ENCODE data around the gene DUS3L. TPM values are rescaled to one million over a fixed set of nuclear protein-coding genes. Genes with fewer than 3 reads are reported as not detected.

The DUS3L gene, protein sequence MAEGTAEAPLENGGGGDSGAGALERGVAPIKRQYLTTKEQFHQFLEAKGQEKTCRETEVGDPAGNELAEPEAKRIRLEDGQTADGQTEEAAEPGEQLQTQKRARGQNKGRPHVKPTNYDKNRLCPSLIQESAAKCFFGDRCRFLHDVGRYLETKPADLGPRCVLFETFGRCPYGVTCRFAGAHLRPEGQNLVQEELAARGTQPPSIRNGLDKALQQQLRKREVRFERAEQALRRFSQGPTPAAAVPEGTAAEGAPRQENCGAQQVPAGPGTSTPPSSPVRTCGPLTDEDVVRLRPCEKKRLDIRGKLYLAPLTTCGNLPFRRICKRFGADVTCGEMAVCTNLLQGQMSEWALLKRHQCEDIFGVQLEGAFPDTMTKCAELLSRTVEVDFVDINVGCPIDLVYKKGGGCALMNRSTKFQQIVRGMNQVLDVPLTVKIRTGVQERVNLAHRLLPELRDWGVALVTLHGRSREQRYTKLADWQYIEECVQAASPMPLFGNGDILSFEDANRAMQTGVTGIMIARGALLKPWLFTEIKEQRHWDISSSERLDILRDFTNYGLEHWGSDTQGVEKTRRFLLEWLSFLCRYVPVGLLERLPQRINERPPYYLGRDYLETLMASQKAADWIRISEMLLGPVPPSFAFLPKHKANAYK
- total RNA-seq, result 100 to 1,000 TPM in 1 of 4 donors, 10 to 100 TPM in 3; 36.0 to 107 (median 67.4) TPM

DNA sequence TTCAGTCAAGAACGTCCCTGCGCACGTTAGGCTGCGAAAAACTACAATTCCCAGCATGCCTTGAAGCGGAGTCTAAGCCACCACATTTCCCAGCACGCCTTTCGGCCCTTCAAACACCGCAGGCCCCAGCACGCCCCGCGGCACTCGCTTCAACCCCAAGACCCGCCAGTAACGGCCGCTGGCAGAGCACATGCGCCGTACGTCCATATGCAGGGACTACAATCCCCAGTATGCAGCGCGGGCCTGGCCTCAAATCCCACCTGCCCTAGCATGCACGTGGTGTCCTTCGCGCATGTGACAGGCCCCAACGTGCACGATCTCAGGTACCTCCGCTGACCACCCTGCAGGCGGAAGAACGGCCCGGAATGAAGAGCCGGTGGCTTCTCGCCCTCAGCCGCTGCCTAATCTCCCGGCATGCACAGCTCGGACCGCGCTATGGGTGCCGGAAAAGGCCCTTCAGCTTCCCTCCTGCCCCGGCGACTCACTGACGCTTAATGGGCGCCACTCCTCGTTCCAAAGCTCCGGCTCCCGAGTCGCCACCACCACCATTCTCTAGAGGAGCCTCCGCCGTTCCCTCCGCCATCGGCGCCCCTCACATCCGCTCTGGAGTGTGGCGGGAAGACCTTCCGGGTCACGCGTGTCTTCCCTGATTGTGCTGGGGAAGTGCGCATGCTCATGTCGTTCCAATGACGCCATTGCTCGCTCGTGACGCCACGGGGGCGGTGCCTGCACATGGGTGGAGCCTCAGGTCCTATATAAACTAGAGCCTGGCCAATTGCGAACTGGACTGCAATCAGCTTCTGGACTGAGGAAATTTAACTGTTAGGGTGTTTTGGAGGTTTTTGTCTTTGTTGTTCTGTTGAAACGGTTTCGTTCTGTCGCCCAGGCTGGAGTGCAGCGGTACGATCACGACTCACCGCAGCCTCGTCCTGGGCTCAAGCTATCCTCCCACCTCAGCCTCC lies at the start of gene DUS3L:
Gene DUS3L (minus strand): TSS at position 605 of the 962 bp plus-strand sequence. CDS start 22 bp downstream, at position 583.
- no peak for TF ChIP-seq POLR2A (IDR thresholded peaks at IDR 0.05)
- no peak for TF ChIP-seq CTCF (IDR thresholded peaks at IDR 0.05)
- intact Hi-C loops (cut with DNase I; ENCODE audit: low total_unique reads), result no loop called here
- H3K4me3 ChIP-seq (ENCODE audit: low read depth, poor library complexity, severe bottlenecking), result peak within 1 kb of the TSS; percentile 67
- peak; percentile 97 to 99 for DNase-seq (ENCODE audit: low spot score in 2 of 2)
- 12 to 21% methylated on average over 39 to 70 of the region's 72 CpGs for WGBS, 2 donors

DNA sequence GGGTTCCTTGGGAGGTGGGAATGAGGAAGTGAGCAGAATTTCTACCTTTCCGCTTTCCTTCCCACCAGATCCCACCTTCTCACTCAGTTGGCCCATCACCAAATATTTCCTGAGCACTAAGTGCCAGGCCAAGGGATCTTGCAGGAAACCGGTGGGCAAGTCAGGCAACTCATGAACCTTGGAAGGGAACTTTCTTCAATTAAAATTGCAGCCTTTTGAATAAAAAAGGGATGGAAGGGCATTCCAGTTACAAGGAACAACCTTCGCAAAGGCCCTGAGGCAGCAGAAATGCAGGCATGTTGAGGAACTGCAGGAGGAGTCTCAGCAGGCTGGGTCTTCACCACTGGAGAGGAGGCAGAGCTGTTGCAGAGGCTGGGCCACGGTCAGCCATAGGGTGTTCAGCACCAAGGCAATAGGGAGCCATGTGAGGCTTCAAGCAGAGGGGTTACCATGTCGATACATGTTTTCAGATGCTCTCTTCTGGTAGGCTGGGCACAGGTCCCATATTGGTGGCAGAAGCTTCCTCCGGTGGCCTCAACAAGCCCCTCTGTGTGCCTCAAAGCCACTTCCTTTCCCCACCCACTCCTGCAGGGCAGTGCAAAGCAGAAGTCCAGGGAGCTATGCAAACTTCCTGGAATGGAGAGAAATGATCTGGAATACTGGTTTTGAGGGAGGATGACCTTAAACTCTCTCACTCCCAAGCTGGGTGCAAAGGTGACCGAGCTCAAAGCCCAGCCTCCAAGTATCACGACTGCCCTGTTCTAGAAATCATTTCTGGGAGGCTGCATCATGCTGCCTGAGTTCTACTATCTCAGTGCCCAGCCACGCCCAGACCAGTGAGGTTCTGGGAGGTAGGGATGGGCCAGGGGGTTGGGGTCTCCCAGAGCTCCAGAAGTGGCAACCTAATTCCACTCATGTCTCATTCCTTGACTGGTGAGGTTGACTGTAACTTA lies 48.4 kb upstream of the DUS3L start, which contains the start of gene FUT6:
Gene FUT6 (minus strand): TSS at position 638 of the 953 bp plus-strand sequence. CDS start 7,135 bp downstream, outside the sequence.
- TF ChIP-seq POLR2A (IDR thresholded peaks at IDR 0.05) (no peak), CTCF (IDR thresholded peaks at IDR 0.05) (no peak)
- 77 to 81% methylated on average over 9 of the region's 9 CpGs for WGBS, 2 donors
- no peak for DNase-seq (ENCODE audit: low spot score in 2 of 2)
- no peak within 1 kb of the TSS for H3K4me3 ChIP-seq (ENCODE audit: low read depth, poor library complexity, severe bottlenecking)
- intact Hi-C loops (cut with DNase I; ENCODE audit: low total_unique reads), result no loop called here

GRCh38 chr19:5838353-5839064 lies 47.5 kb upstream of the DUS3L start:
- no peak for TF ChIP-seq CTCF (IDR thresholded peaks at IDR 0.05)
- no peak for TF ChIP-seq POLR2A (IDR thresholded peaks at IDR 0.05)
- WGBS, 2 donors, result 69 to 72% methylated on average over 20 of the region's 20 CpGs
- DNase-seq (ENCODE audit: low spot score in 2 of 2), result no peak
- no peak overlapping the region for H3K4me3 ChIP-seq (ENCODE audit: low read depth, poor library complexity, severe bottlenecking)
- intact Hi-C loops (cut with DNase I; ENCODE audit: low total_unique reads), result no loop called here

DNA sequence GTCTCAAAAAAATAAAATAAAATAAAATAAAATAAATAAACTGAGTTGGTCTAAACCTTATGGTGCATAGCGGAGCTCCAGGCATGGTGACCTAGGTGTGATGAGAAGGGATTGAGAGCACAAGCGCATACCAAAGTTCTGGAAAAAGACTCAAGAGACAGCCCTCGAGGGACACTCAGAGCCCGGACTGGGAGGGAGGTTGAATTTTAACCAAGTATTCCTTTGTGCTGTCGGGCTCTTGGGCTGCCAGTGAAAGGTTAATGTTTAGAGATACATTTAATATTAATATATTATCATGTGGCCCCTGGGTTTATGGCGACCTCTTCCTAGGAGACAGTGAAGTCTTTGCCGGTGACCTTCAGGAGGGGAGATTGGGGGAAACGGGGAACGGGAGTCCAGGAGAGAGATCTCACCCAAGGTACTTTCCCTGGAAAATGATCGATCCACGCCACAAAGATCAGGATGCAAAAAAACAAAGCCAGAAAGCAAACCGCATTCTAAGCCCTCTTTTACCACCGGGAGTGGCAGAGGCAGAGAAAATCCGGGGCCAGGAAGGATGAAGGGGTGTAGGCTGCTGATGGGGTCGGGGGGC lies 46.9 kb upstream of the DUS3L start:
- intact Hi-C loops (cut with DNase I; ENCODE audit: low total_unique reads), result no loop called here
- DNase-seq (ENCODE audit: low spot score in 2 of 2), result no peak
- WGBS, 2 donors, result 60 to 62% methylated on average over 15 of the region's 15 CpGs
- no peak for TF ChIP-seq POLR2A (IDR thresholded peaks at IDR 0.05)
- no peak for TF ChIP-seq CTCF (IDR thresholded peaks at IDR 0.05)
- no peak overlapping the region for H3K4me3 ChIP-seq (ENCODE audit: low read depth, poor library complexity, severe bottlenecking)
